Keratinocyte (primary cell): ENCODE results near the gene CHCHD6.

Source experiments
- EZH2 ChIP-seq: IDR thresholded peaks from one replicate; pipeline ENCODE4 v1.6.1; 2012; ENCODE audit warnings: inconsistent platforms, mild to moderate bottlenecking, low read length, moderate library complexity
- TF ChIP-seq, protein P1 (sequence below), 3 experiments: IDR thresholded peaks in 1 of 3; conservative IDR thresholded peaks in 1 of 3; optimal IDR thresholded peaks in 1 of 3; 2 replicates in 2 of 3; 3 replicates in 1 of 3; pipeline versions ENCODE3 to v1.5.1; 2011; ENCODE audit warnings: low read length in 3 of 3, mild to moderate bottlenecking in 3 of 3, moderate library complexity in 2 of 3, control low read depth in 1 of 3, inconsistent platforms in 1 of 3; ENCODE audit not compliant: insufficient read depth in 2 of 3; ENCODE audit errors: extremely low read depth in 1 of 3

- TF ChIP-seq, protein P1, sequence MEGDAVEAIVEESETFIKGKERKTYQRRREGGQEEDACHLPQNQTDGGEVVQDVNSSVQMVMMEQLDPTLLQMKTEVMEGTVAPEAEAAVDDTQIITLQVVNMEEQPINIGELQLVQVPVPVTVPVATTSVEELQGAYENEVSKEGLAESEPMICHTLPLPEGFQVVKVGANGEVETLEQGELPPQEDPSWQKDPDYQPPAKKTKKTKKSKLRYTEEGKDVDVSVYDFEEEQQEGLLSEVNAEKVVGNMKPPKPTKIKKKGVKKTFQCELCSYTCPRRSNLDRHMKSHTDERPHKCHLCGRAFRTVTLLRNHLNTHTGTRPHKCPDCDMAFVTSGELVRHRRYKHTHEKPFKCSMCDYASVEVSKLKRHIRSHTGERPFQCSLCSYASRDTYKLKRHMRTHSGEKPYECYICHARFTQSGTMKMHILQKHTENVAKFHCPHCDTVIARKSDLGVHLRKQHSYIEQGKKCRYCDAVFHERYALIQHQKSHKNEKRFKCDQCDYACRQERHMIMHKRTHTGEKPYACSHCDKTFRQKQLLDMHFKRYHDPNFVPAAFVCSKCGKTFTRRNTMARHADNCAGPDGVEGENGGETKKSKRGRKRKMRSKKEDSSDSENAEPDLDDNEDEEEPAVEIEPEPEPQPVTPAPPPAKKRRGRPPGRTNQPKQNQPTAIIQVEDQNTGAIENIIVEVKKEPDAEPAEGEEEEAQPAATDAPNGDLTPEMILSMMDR (optimal IDR thresholded peaks at IDR 0.05 in 1 of 3, IDR thresholded peaks at IDR 0.05 in 1 of 3, conservative IDR thresholded peaks at IDR 0.05 in 1 of 3; ENCODE audit: extremely low read depth in 1 of 3, insufficient read depth in 2 of 3, low read length in 3 of 3) = no peak
- no peak for TF ChIP-seq EZH2
Observed at GRCh38 chr3:126923423-126923822, 219.4 kb downstream of the CHCHD6 start.
